IMR-90 (cell line): ENCODE measurements around the gene B9D1. TPM values are rescaled to one million over a fixed set of nuclear protein-coding genes. Genes with fewer than 3 reads are reported as not detected.

Source experiments
- ATAC-seq: fragments of 200-7000 bp; cut with Tn5 transposase; 2 replicates; pipeline ENCODE4 v1.9.1; 2020; ENCODE audit warnings: low read depth, mild to moderate bottlenecking, moderate library complexity
- BruUV-seq: library from RNA; stranded (reverse); fragments of 400-500 nt; replicated peaks from 2 replicates; lab custom pipeline; 2021; lab: Mats Ljungman, UMichigan
- CTCF ChIA-PET: fragments of 300-600 bp; formaldehyde crosslinking; extraction: SDS; loops from one replicate; lab custom pipeline; 2021; ENCODE audit warnings: antibody characterized with exemption; lab: Yijun Ruan, JAX
- POLR2A ChIA-PET: fragments of 300-600 bp; sonication (Branson Sonifier 250); formaldehyde crosslinking; loops from one replicate; lab custom pipeline; 2022; ENCODE audit warnings: antibody characterized with exemption; ENCODE audit not compliant: unreplicated experiment; lab: Charles Lee
- DNase-seq: peaks from one replicate; pipeline ENCODE4 v3.0.0; 2013
- H2AFZ ChIP-seq: replicated peaks from 2 replicates; pipeline ENCODE3; 2013; ENCODE audit warnings: low read length, mild to moderate bottlenecking; ENCODE audit not compliant: poor library complexity
- H2AK5ac ChIP-seq: 2 replicates; pipeline ENCODE4 v1.6.1; 2013; ENCODE audit warnings: low read depth, low read length, inconsistent platforms
- H2AK9ac ChIP-seq: replicated peaks from 2 replicates; pipeline ENCODE3; 2013; ENCODE audit warnings: mild to moderate bottlenecking, low read depth, low read length, moderate library complexity; ENCODE audit not compliant: poor library complexity
- H2BK120ac ChIP-seq: 2 replicates; pipeline ENCODE4 v1.6.1; 2013; ENCODE audit warnings: low read depth, low read length, inconsistent platforms
- H2BK15ac ChIP-seq: 3 replicates; pipeline ENCODE4 v1.6.1; 2013; ENCODE audit warnings: low read depth, low read length, inconsistent platforms
- H2BK20ac ChIP-seq: 2 replicates; pipeline ENCODE4 v1.6.1; 2013; ENCODE audit warnings: low read depth, mild to moderate bottlenecking, inconsistent platforms, low read length, moderate library complexity
- H2BK5ac ChIP-seq: 2 replicates; pipeline ENCODE4 v1.6.1; 2013; ENCODE audit warnings: mild to moderate bottlenecking, low read depth, low read length, inconsistent platforms; ENCODE audit not compliant: poor library complexity, severe bottlenecking
- H3K14ac ChIP-seq: replicated peaks from 2 replicates; pipeline ENCODE4 v1.6.1; 2013; ENCODE audit warnings: low read depth, low read length, inconsistent platforms
- H3K18ac ChIP-seq: 2 replicates; pipeline ENCODE4 v1.6.1; 2013; ENCODE audit warnings: low read depth, low read length, control low read depth
- H3K23ac ChIP-seq: 2 replicates; pipeline ENCODE4 v1.6.1; 2013; ENCODE audit warnings: low read depth, low read length, inconsistent platforms
- H3K27ac ChIP-seq: 2 replicates; pipeline ENCODE4 v1.5.1; 2013; ENCODE audit warnings: mild to moderate bottlenecking, control low read depth, low read length; ENCODE audit not compliant: insufficient read depth
- H3K27me3 ChIP-seq: 2 replicates; pipeline ENCODE4 v1.6.1; 2013; ENCODE audit warnings: low read length; ENCODE audit not compliant: control insufficient read depth, insufficient read depth
- H3K36me3 ChIP-seq: 2 replicates; pipeline ENCODE4 v1.6.1; 2013; ENCODE audit warnings: low read length, mixed read lengths; ENCODE audit not compliant: control insufficient read depth, insufficient read depth
- H3K4ac ChIP-seq: 2 replicates; pipeline ENCODE4 v1.6.1; 2013; ENCODE audit warnings: low read depth, low read length, inconsistent platforms
- H3K4me1 ChIP-seq: 2 replicates; pipeline ENCODE4 v1.6.1; 2013; ENCODE audit warnings: low read length, mixed read lengths; ENCODE audit not compliant: control insufficient read depth, insufficient read depth
- H3K4me2 ChIP-seq: 2 replicates; pipeline ENCODE4 v1.6.1; 2013; ENCODE audit warnings: low read depth, mild to moderate bottlenecking, control low read depth, low read length, moderate library complexity
- H3K4me3 ChIP-seq: 2 replicates; pipeline ENCODE4 v1.5.1; 2013; ENCODE audit warnings: low read depth, mild to moderate bottlenecking, control low read depth, low read length, moderate library complexity; ENCODE audit not compliant: insufficient read depth
- H3K56ac ChIP-seq: 2 replicates; pipeline ENCODE4 v1.6.1; 2013; ENCODE audit warnings: low read length, inconsistent platforms; ENCODE audit not compliant: insufficient read depth; ENCODE audit errors: extremely low read depth
- H3K79me1 ChIP-seq, 2 experiments: 2 replicates each; pipeline ENCODE4 v1.6.1; 2013; ENCODE audit warnings: low read length in 2 of 2, inconsistent platforms in 1 of 2, low read depth in 1 of 2
- H3K9ac ChIP-seq: 2 replicates; pipeline ENCODE4 v1.6.1; 2013; ENCODE audit warnings: low read depth, low read length, control low read depth
- H3K9me1 ChIP-seq: 2 replicates; pipeline ENCODE4 v1.6.1; 2013; ENCODE audit warnings: low read length, inconsistent platforms; ENCODE audit not compliant: insufficient read depth
- H3K9me3 ChIP-seq: 2 replicates; pipeline ENCODE4 v1.6.1; 2013; ENCODE audit warnings: low read length; ENCODE audit not compliant: control insufficient read depth, insufficient read depth
- H4K20me1 ChIP-seq: 2 replicates; pipeline ENCODE4 v1.6.1; 2013; ENCODE audit warnings: low read length, inconsistent platforms; ENCODE audit not compliant: insufficient read depth
- H4K5ac ChIP-seq: 2 replicates; pipeline ENCODE4 v1.6.1; 2013; ENCODE audit warnings: mild to moderate bottlenecking, low read depth, low read length, control low read depth
- H4K8ac ChIP-seq, 2 experiments: 2 replicates each; pipeline ENCODE4 v1.6.1; 2013; ENCODE audit warnings: low read depth in 2 of 2, low read length in 2 of 2, control low read depth in 1 of 2, inconsistent platforms in 1 of 2
- H4K91ac ChIP-seq: 2 replicates; pipeline ENCODE4 v1.6.1; 2013; ENCODE audit warnings: low read depth, low read length, inconsistent platforms; ENCODE audit not compliant: insufficient read depth
- BHLHE40 ChIP-seq: fragments of 150-350 bp; IDR thresholded peaks from 2 replicates; pipeline ENCODE4 v1.6.1; 2016; ENCODE audit warnings: mild to moderate bottlenecking, low read depth, low read length
- CEBPB ChIP-seq: IDR thresholded peaks from 2 replicates; pipeline ENCODE4 v1.6.1; 2012; ENCODE audit warnings: low read depth, low read length, improper control_type of control experiment
- ELK1 ChIP-seq: fragments of 150-350 bp; IDR thresholded peaks from 2 replicates; pipeline ENCODE4 v1.6.1; 2016; ENCODE audit warnings: low read depth, mild to moderate bottlenecking, low read length, moderate library complexity, borderline replicate concordance
- FOS ChIP-seq: fragments of 150-350 bp; IDR thresholded peaks from 2 replicates; pipeline ENCODE4 v1.6.1; 2016; ENCODE audit warnings: low read depth, low read length
- MAFK ChIP-seq: IDR thresholded peaks from 2 replicates; pipeline ENCODE4 v1.6.1; 2012; ENCODE audit warnings: low read depth, low read length, improper control_type of control experiment
- MAZ ChIP-seq: IDR thresholded peaks from 2 replicates; pipeline ENCODE4 v1.6.1; 2012; ENCODE audit warnings: low read depth, mild to moderate bottlenecking, low read length, improper control_type of control experiment, moderate library complexity, borderline replicate concordance
- MXI1 ChIP-seq: IDR thresholded peaks from 2 replicates; pipeline ENCODE4 v1.6.1; 2012; ENCODE audit warnings: low read depth, mild to moderate bottlenecking, low read length, moderate library complexity, borderline replicate concordance
- NFE2L2 ChIP-seq: fragments of 150-350 bp; IDR thresholded peaks from 2 replicates; pipeline ENCODE4 v1.6.1; 2016; ENCODE audit warnings: low read depth, mild to moderate bottlenecking, low read length
- POLR2A ChIP-seq: IDR thresholded peaks from 2 replicates; pipeline ENCODE4 v1.6.1; 2012; ENCODE audit warnings: mild to moderate bottlenecking, low read depth, low read length
- RAD21 ChIP-seq: IDR thresholded peaks from 2 replicates; pipeline ENCODE4 v1.6.1; 2012; ENCODE audit warnings: low read length, improper control_type of control experiment
- RCOR1 ChIP-seq: IDR thresholded peaks from 2 replicates; pipeline ENCODE4 v1.6.1; 2012; ENCODE audit warnings: mild to moderate bottlenecking, low read length, improper control_type of control experiment; ENCODE audit not compliant: insufficient replicate concordance
- RFX5 ChIP-seq: IDR thresholded peaks from 2 replicates; pipeline ENCODE4 v1.8.0; 2012; ENCODE audit warnings: low read depth, mild to moderate bottlenecking, low read length, moderate library complexity
- SMC3 ChIP-seq: fragments of 150-350 bp; IDR thresholded peaks from 2 replicates; pipeline ENCODE4 v1.6.1; 2016; ENCODE audit warnings: low read depth, mild to moderate bottlenecking, antibody characterized with exemption, low read length, moderate library complexity
- WGBS, 2 experiments: methylation state at CpG; one replicate each; pipeline versions ENCODE4 v1.1.5 to v1.1.7; 2013; ENCODE audit warnings: missing lambda C conversion rate in 2 of 2; ENCODE audit not compliant: insufficient read length in 1 of 2; ENCODE audit errors: extremely low coverage in 2 of 2; 5-methylcytosine and 5-hydroxymethylcytosine counted together
- dilution Hi-C: fragments of 300-500 bp; cut with HindIII; formaldehyde crosslinking; loops from one replicate; pipeline ENCODE4 v1.14.3; 2018; ENCODE audit warnings: low sequenced_read_pairs; ENCODE audit not compliant: unreplicated experiment
- in situ Hi-C: fragments of 300-500 bp; cut with MboI; formaldehyde crosslinking; loops from 3 replicates; pipeline ENCODE4 v1.14.3; 2019; ENCODE audit warnings: low sequenced_read_pairs, inconsistent platforms, mixed read lengths
- intact Hi-C: fragments of 100-400 bp; cut with micrococcal nuclease; formaldehyde crosslinking; loops from 2 replicates; pipeline ENCODE4 v1.10.0; 2022
- polyA plus RNA-seq, 3 experiments: library from polyadenylated mRNA; depleted of rRNA; stranded (reverse); fragments of >200 nt; gene quantifications; 2 replicates each; pipeline ENCODE4 v1.2.3, GENCODE V29; 2012; ENCODE audit warnings: low replicate concordance in 1 of 3
- total RNA-seq: library from RNA; depleted of rRNA; stranded (reverse); fragments of >200 nt; gene quantifications from 2 replicates; pipeline ENCODE4 v1.2.3, GENCODE V29; 2012

Gene B9D1
- total and polyA plus RNA-seq, 2 of the 4 experiments (the other 2 are of a cell fraction), result 42.5 to 43.8 TPM

DNA sequence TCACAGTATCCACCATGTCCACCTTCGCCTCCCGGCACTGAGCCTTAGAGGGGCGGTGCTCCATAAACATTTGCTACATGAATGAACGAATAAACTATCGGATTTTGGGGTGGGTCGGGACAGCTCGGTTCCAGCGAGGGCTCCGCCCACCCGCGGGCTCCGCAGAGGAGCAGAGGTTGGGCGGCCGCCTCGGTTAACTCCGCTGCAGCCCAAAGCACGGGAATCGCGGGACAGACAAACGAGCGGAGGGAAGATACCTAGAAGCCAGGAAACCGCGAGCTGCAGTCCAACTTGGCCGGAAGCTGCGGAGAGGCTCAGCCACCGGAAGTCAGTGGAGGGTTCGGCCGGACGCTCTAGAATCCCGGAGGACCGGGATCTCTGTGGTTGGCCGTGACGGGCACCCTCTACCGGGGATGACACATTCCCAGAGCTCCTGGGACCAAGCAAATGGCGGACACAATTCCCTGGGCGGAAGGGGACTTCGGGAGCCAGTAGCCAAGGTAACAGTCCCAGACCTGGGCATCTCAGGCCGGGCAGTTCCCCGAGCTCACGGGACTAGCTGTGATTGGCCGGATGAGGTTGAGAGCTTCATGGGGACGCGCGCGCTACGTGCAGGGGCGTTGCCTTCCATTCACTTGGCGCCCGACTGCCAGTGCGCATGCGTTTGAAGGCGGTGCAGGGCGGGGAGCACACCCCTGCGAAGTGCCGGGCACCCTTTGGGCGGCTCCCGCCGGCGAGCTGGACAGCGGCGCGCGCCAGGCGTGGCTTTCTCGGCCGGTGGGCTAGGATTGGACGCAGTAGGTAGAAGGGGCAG, 15.3 kb upstream of the B9D1 start:
- Histone ChIP-seq H4K20me1 (peaks cover 16% of the 10 kb centered on the region), H4K5ac (peak overlapping the region; percentile 85), H3K14ac (peak overlapping the region; percentile 91), H2AK9ac (peak overlapping the region; percentile 89), H4K8ac (peak overlapping the region; percentile 69 to 90), H3K79me1 (peaks cover 29 to 48% of the 10 kb centered on the region in 2 experiments), H3K27me3 (no peaks in the 10 kb centered on the region), H3K18ac (peak overlapping the region; percentile 75), H3K4ac (peak overlapping the region; percentile 96), H3K4me3 (peak overlapping the region; percentile 66), H4K91ac (peak overlapping the region; percentile 97), H3K36me3 (peaks cover 30% of the 10 kb centered on the region), H3K9me3 (no peaks in the 10 kb centered on the region), H3K27ac (peak overlapping the region; percentile 90), H3K9me1 (peaks cover 17% of the 10 kb centered on the region), H3K4me1 (peaks cover 12% of the 10 kb centered on the region; the same call in 1 of the 2 replicates), H2BK15ac (peak overlapping the region; percentile 63; the same call in 1 of the 3 replicates), H3K56ac (peak overlapping the region; percentile 87), H2BK120ac (peak overlapping the region; percentile 76; the same call in 1 of the 2 replicates), H2BK5ac (peak overlapping the region; percentile 92), H2BK20ac (peak overlapping the region; percentile 60; the same call in 1 of the 2 replicates), H2AK5ac (peak overlapping the region; percentile 51; the same call in 1 of the 2 replicates), H3K4me2 (peak overlapping the region; percentile 63), H2AFZ (peak overlapping the region; percentile 98), H3K9ac (peak overlapping the region; percentile 82), H3K23ac (peak overlapping the region; percentile 86)
- 0% methylated on average over 36 of the region's 67 CpGs; no CpG with 5 or more reads in 1 of the 2 experiments for WGBS, 2 experiments
- ATAC-seq, result peak; percentile 95
- intact Hi-C loops, result loop anchor here (5.0 kb wide), 1 partner anchor 384 kb away; no protein-coding TSS in a partner anchor
- ChIA-PET POLR2A (interaction anchor here (0.6 to 1.5 kb wide), 5 partner anchors 9 to 132 kb away, joined by 3 to 12 read pairs (median 5); partner anchors contain the start of gene MFAP4), CTCF (interaction anchor here (1.0 to 1.8 kb wide), 2 partner anchors 15 to 69 kb away, joined by 8 to 16 read pairs; partner anchors contain the start of gene B9D1)
- TF ChIP-seq SMC3, result no peak
- peak; percentile 89 for TF ChIP-seq MXI1
- peak; percentile 55; the same call in 1 of the 2 replicates for TF ChIP-seq MAZ
- peak; percentile 86 for TF ChIP-seq BHLHE40
- no peak for TF ChIP-seq FOS
- TF ChIP-seq RAD21, result no peak
- no peak for TF ChIP-seq RFX5
- TF ChIP-seq MAFK, result no peak
- no peak for TF ChIP-seq NFE2L2
- TF ChIP-seq CEBPB, result no peak
- peak; percentile 91 for TF ChIP-seq POLR2A
- TF ChIP-seq RCOR1, result peak; percentile 51
- TF ChIP-seq ELK1, result no peak
- dilution Hi-C loops, result no loop called here
- DNase-seq, result peak; percentile 99
- in situ Hi-C loops, result no loop called here
- BruUV-seq, result no TSS peak
